Measurements from ENCODE around the gene ANKRD52. TPM values are rescaled to one million over a fixed set of nuclear protein-coding genes. Genes with fewer than 3 reads are reported as not detected.

ANKRD52 gene
- total and polyA plus RNA-seq, 8 donors, result 8.0 to 25.1 (median 17.5) TPM

DNA sequence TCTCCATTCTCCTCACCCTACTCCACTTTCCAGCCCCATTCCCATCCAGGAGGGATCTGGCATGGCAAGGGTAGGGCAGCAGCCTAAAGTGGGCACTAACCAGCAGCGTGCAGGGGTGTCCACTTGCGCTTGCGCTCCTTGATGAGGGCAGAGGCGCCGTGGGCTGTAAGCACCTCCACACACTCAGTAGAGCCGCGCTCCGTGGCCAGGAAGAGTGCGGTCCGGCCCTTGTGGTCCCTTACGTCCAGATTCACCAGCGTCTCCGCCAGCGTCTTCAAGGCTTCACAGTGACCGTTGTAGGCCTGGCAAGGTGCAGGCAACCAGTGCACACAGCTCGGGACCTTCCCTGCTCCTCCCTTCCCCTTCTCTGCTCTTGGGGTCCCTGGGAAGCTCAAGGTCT lies 10.3 kb downstream of the ANKRD52 start:
- no peak for ATAC-seq
- Histone ChIP-seq H3K36me3 (peaks cover 0 to 79% (median 33%) of the 10 kb centered on the region in 3 donors), H3K27me3 (no peaks in the 10 kb centered on the region), H3K27ac (no peak overlapping the region), H3K9me3 (no peaks in the 10 kb centered on the region), H3K4me1 (peaks cover 0 to 13% (median 6%) of the 10 kb centered on the region in 3 donors), H3K4me3 (no peak overlapping the region)
- WGBS, 2 donors, result 95 to 96% methylated on average over 16 of the region's 16 CpGs
- TF ChIP-seq, protein P1, sequence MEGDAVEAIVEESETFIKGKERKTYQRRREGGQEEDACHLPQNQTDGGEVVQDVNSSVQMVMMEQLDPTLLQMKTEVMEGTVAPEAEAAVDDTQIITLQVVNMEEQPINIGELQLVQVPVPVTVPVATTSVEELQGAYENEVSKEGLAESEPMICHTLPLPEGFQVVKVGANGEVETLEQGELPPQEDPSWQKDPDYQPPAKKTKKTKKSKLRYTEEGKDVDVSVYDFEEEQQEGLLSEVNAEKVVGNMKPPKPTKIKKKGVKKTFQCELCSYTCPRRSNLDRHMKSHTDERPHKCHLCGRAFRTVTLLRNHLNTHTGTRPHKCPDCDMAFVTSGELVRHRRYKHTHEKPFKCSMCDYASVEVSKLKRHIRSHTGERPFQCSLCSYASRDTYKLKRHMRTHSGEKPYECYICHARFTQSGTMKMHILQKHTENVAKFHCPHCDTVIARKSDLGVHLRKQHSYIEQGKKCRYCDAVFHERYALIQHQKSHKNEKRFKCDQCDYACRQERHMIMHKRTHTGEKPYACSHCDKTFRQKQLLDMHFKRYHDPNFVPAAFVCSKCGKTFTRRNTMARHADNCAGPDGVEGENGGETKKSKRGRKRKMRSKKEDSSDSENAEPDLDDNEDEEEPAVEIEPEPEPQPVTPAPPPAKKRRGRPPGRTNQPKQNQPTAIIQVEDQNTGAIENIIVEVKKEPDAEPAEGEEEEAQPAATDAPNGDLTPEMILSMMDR (IDR thresholded peaks at IDR 0.05), result no peak
- no peak for FAIRE-seq
- no peak for DNase-seq
- intact Hi-C loops (cut with DNase I), result no loop called here

DNA sequence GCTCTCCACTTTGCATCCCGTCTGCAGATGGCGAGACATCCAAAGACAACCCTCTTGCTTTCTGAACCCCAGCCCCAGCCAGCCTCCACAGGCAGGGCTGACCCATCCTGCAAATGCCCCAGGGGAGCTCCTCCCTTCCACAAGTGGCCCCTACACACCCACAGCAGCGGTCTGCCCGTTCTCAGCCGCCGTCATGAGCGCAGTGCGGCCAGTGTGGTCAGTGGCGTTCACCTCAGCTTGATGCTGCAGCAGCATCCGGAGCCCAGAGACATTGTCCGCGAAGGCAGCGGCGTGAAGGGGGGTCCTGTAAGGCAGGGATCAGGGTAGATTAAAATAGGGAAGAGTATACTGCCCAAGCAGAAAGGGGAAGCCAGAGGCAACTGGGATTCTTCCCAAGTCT lies 13.7 kb downstream of the ANKRD52 start:
- no peak for FAIRE-seq
- peaks cover 0 to 58% (median 25%) of the 10 kb centered on the region in 3 donors for H3K36me3 ChIP-seq

DNA sequence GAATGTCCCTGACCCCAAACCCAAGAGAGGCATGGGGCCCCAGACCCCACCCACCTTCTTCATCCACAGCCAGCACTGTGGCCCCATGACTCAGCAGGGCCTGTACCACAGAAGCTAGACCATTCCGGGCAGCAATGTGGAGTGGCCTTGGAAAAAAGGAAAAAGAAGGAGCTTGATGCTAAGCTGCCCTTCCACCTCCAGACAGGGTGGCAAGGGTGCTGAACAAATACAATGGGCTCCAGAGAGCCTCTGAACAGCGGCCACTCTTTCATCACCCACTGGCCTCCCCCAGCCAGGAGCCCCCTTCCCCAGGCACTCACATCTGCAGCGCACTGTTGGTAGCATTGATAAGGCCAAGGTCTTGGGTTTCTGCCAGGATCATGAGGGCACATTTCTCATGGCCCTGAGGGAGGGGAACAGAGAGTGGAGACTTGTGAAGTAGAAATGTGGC lies 14.4 kb downstream of the ANKRD52 start:
- Histone ChIP-seq H3K27me3 (no peaks in the 10 kb centered on the region), H3K9me3 (no peaks in the 10 kb centered on the region), H3K27ac (peak overlapping the region in 2 of 4 donors; percentile 9 to 27), H3K4me3 (no peak overlapping the region), H3K36me3 (peaks cover 0 to 53% (median 25%) of the 10 kb centered on the region in 3 donors), H3K4me1 (peaks cover 0 to 13% (median 6%) of the 10 kb centered on the region in 3 donors)
- WGBS, 2 donors, result 3 to 15% methylated on average over 3 of the region's 3 CpGs
- ATAC-seq (peak; percentile 71 to 89 (median 78)), FAIRE-seq (no peak), DNase-seq (peak in 4 of 6 donors; percentile 62 to 80 (median 78))
- TF ChIP-seq, protein P1 (IDR thresholded peaks at IDR 0.05), result no peak
- intact Hi-C loops (cut with DNase I), result no loop called here

More for the DNA sequence above, 13.7 kb downstream of the ANKRD52 start:
- intact Hi-C loops (cut with DNase I), result no loop called here
- no peak for ATAC-seq
- H3K27ac ChIP-seq, result no peak overlapping the region
- H3K4me3 ChIP-seq, result no peak overlapping the region
- no peak for DNase-seq
- peaks cover 0 to 13% (median 6%) of the 10 kb centered on the region in 3 donors for H3K4me1 ChIP-seq
- no peaks in the 10 kb centered on the region for H3K9me3 ChIP-seq
- TF ChIP-seq, protein P1 (IDR thresholded peaks at IDR 0.05), result no peak
- H3K27me3 ChIP-seq, result no peaks in the 10 kb centered on the region
- WGBS, 2 donors, result 93 to 94% methylated on average over 14 of the region's 14 CpGs

DNA sequence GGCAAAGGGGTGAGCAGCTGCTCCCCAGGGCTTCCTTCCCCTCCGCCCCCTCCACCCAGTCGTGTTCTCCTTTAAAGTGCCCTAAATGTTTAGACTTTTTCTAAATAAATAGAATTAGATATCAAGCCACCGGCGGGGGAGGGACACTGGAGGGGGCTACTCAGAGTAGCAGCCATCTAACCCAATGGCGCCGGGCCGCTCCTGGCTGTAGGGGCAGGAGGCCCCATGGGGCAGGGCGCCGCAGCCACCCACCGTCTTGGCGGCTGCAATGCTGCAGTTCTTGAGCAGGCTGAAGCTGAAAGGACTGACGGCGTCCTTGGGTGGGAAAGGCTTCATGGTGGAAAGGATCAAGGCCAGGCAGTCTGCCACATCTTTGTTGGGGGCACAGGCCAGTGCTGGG lies 15.2 kb downstream of the ANKRD52 start:
- TF ChIP-seq, protein P1 (IDR thresholded peaks at IDR 0.05), result no peak
- ATAC-seq (no peak), DNase-seq (no peak), FAIRE-seq (no peak)
- Histone ChIP-seq H3K27me3 (no peaks in the 10 kb centered on the region), H3K36me3 (peaks cover 0 to 45% (median 19%) of the 10 kb centered on the region in 3 donors), H3K4me3 (no peak overlapping the region), H3K27ac (peak overlapping the region in 1 of 4 donors; percentile 27), H3K4me1 (peaks cover 0 to 13% (median 6%) of the 10 kb centered on the region in 3 donors), H3K9me3 (no peaks in the 10 kb centered on the region)
- 74 to 85% methylated on average over 13 of the region's 13 CpGs for WGBS, 2 donors
- intact Hi-C loops (cut with DNase I), result no loop called here

Measured in pancreas (tissue), 10 donors.